OCI-LY1 (cell line): Measurements from ENCODE around the gene RNF141.

Source experiments
- H2AFZ ChIP-seq: fragments of 200-600 bp; sonication (generic), shearing (Covaris generic); 2 replicates; pipeline ENCODE4 v1.6.0; 2014; ENCODE audit warnings: antibody characterized with exemption, mild to moderate bottlenecking, low read length
- H3F3A ChIP-seq: fragments of 200-600 bp; sonication (generic), shearing (Covaris generic); 2 replicates; pipeline ENCODE4 v1.6.0; 2014; ENCODE audit warnings: mild to moderate bottlenecking, antibody characterized with exemption, low read length, moderate library complexity; ENCODE audit not compliant: insufficient read depth
- H3K27ac ChIP-seq: fragments of 200-600 bp; sonication (generic); 2 replicates; pipeline ENCODE4 v1.5.1; 2014; ENCODE audit warnings: low read length, mixed run types, mild to moderate bottlenecking, low read depth; ENCODE audit not compliant: poor library complexity, severe bottlenecking
- H3K27me3 ChIP-seq: fragments of 200-600 bp; sonication (generic); 2 replicates; pipeline ENCODE4 v1.6.0; 2014; ENCODE audit warnings: antibody characterized with exemption, mild to moderate bottlenecking, low read length, moderate library complexity; ENCODE audit not compliant: insufficient read depth
- H3K36me3 ChIP-seq: fragments of 200-600 bp; sonication (generic); 2 replicates; pipeline ENCODE4 v1.6.1; 2014; ENCODE audit warnings: mild to moderate bottlenecking, antibody characterized with exemption, low read length, moderate library complexity, mixed read lengths; ENCODE audit not compliant: insufficient read depth
- H3K4me1 ChIP-seq: fragments of 200-600 bp; sonication (generic); 2 replicates; pipeline ENCODE4 v1.5.1; 2014; ENCODE audit warnings: mild to moderate bottlenecking, low read length, moderate library complexity; ENCODE audit not compliant: insufficient read depth, severe bottlenecking
- H3K4me2 ChIP-seq: fragments of 200-600 bp; sonication (generic), shearing (Covaris generic); 2 replicates; pipeline ENCODE4 v1.6.1; 2014; ENCODE audit warnings: low read length
- H3K4me3 ChIP-seq: fragments of 200-600 bp; sonication (generic); 2 replicates; pipeline ENCODE4 v1.5.1; 2014; ENCODE audit warnings: low read length, low read depth, mild to moderate bottlenecking, mixed read lengths; ENCODE audit not compliant: poor library complexity, severe bottlenecking
- H3K79me2 ChIP-seq: fragments of 200-600 bp; shearing (Covaris generic); 2 replicates; pipeline ENCODE4 v1.6.1; 2016; ENCODE audit warnings: mixed run types, low read length, mixed read lengths; ENCODE audit not compliant: insufficient read depth
- H3K9ac ChIP-seq: fragments of 200-600 bp; sonication (generic), shearing (Covaris generic); 2 replicates; pipeline ENCODE4 v1.6.1; 2014; ENCODE audit warnings: mild to moderate bottlenecking, low read length, mixed read lengths
- H3K9me2 ChIP-seq: fragments of 200-600 bp; sonication (generic), shearing (Covaris generic); 2 replicates; pipeline ENCODE4 v1.6.1; 2014; ENCODE audit warnings: low read depth, mild to moderate bottlenecking, low read length, mixed read lengths
- H3K9me3 ChIP-seq: fragments of 200-600 bp; shearing (Covaris generic); 2 replicates; pipeline ENCODE4 v1.6.1; 2014; ENCODE audit warnings: low read length, mixed read lengths
- H4K20me1 ChIP-seq: fragments of 200-600 bp; sonication (generic), shearing (Covaris generic); 2 replicates; pipeline ENCODE4 v1.6.0; 2016; ENCODE audit warnings: mild to moderate bottlenecking, low read length; ENCODE audit not compliant: insufficient read depth
- CTCF ChIP-seq: fragments of 200-600 bp; sonication (generic), shearing (Covaris generic); IDR thresholded peaks from 2 replicates; pipeline ENCODE4 v1.5.1; 2017; ENCODE audit warnings: mild to moderate bottlenecking, antibody characterized with exemption, low read length, moderate library complexity, mixed read lengths
- EZH2 ChIP-seq: fragments of 200-600 bp; sonication (generic), shearing (Covaris generic); IDR thresholded peaks from 2 replicates; pipeline ENCODE4 v1.8.0; 2017; ENCODE audit warnings: borderline replicate concordance, mixed run types, mild to moderate bottlenecking, antibody characterized with exemption, low read length, moderate library complexity, mixed read lengths

Gene RNF141

DNA sequence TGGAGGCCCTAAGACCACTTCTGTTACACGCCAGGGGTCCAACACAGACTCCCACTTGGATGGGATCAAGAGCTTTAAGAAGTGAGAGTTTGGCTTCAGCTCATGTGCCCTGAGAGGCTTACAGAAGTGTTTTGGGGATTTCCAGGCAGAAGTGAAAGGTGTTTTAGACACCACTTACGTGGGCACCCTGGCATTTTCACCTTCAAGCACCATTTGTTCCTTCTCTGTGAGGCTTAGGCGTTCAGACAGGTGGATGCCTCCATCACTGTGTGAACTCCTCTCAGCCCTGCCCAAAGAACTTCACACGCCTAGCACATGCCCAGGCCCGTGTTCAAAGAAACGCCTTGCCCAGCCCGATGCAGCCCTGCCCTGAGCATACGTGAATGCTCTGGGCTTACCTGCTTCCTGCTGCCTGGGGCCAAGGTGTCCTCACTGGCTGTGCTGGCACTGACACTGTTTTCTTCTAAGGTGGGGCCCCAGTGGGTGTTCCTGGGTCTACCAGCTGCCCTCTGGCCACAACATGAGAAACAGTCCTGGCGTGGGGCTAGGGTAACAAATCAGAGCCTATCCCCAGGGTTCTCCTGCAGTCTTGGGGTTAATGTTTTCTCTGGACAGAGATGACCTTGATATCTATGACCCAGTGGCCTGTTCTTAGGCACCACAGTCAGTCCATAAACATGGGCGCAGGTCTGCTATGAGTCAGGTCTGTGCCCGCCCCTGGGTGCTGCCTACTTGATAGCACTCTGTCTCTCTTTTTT is 51.9 kb downstream of the RNF141 start:
- no peak overlapping the region for H3K9ac ChIP-seq
- no peaks in the 10 kb centered on the region for H3K79me2 ChIP-seq
- no peaks in the 10 kb centered on the region for H3K9me3 ChIP-seq
- H3K4me3 ChIP-seq, result no peak overlapping the region
- peaks cover 15% of the 10 kb centered on the region for H3K4me1 ChIP-seq
- TF ChIP-seq EZH2, result no peak
- TF ChIP-seq CTCF, result no peak
- H3K36me3 ChIP-seq, result peaks cover 61% of the 10 kb centered on the region
- no peaks in the 10 kb centered on the region for H3K27me3 ChIP-seq
- no peaks in the 10 kb centered on the region for H3F3A ChIP-seq
- no peaks in the 10 kb centered on the region for H3K9me2 ChIP-seq
- H3K27ac ChIP-seq, result peak overlapping the region; percentile 37
- no peak overlapping the region for H2AFZ ChIP-seq
- no peaks in the 10 kb centered on the region for H4K20me1 ChIP-seq
- no peak overlapping the region for H3K4me2 ChIP-seq

DNA sequence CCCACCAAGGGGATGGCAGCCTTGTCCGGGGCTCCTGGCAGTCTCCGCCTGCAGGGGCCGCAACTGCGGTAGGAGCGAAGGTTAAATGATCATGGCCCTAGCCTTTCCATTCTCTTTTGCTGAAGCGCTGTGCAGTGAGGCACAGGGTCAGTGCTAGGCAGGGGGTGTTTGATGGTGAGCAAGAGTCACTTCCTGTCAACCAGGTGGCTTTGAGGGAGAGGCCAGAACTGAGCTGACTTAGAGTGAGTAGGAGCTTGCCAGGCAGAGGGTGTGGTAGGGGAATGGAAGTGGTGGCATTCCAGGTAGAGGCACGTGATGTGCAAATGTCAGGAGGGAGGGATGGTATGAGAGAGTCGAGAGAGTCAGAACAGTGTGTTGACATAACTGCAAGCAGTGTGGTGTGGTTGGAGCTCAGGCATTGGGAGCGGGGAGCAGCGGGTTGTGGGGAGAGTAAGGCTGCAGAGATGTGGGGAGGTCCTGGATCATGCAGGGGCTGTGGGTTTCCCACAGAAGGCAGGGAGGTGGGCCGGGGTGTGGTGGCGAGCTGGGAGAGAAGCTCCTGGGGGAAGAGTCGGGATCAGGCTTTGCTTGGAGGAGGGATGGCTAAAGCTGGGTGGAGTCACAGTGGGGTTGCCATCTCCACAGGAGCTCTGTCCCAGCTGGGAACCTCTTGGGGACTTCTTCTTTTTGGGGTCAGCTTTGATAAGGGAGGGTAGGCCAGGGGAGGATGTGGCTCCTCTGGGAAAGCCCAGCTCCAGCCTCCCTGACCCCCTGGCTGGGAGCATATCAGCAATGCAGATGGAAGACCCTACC is 52.7 kb downstream of the RNF141 start:
- no peaks in the 10 kb centered on the region for H3K9me3 ChIP-seq
- H3K27ac ChIP-seq, result peak overlapping the region; percentile 37
- H3K27me3 ChIP-seq, result no peaks in the 10 kb centered on the region
- H2AFZ ChIP-seq, result no peak overlapping the region
- H3K9me2 ChIP-seq, result no peaks in the 10 kb centered on the region
- no peak overlapping the region for H3K4me2 ChIP-seq
- peaks cover 61% of the 10 kb centered on the region for H3K36me3 ChIP-seq
- no peaks in the 10 kb centered on the region for H3F3A ChIP-seq
- H3K4me3 ChIP-seq, result no peak overlapping the region
- TF ChIP-seq CTCF, result no peak
- no peak overlapping the region for H3K9ac ChIP-seq
- no peaks in the 10 kb centered on the region for H3K79me2 ChIP-seq
- no peaks in the 10 kb centered on the region for H4K20me1 ChIP-seq
- peaks cover 15% of the 10 kb centered on the region for H3K4me1 ChIP-seq

- Histone ChIP-seq H3K36me3 (peaks cover 57% of the 10 kb centered on the region), H3K27ac (no peak overlapping the region)
These were observed 53.9 kb downstream of the RNF141 start for GRCh38 chr11:10487002-10487647.

More at GRCh38 chr11:10487002-10487647, 53.9 kb downstream of the RNF141 start:
- H2AFZ ChIP-seq, result no peak overlapping the region
- no peaks in the 10 kb centered on the region for H3K9me2 ChIP-seq
- no peaks in the 10 kb centered on the region for H3K9me3 ChIP-seq
- peaks cover 15% of the 10 kb centered on the region for H3K4me1 ChIP-seq
- no peaks in the 10 kb centered on the region for H3K27me3 ChIP-seq
- no peak overlapping the region for H3K9ac ChIP-seq
- no peaks in the 10 kb centered on the region for H3F3A ChIP-seq
- H3K79me2 ChIP-seq, result no peaks in the 10 kb centered on the region
- no peak for TF ChIP-seq CTCF
- TF ChIP-seq EZH2, result no peak
- no peak overlapping the region for H3K4me3 ChIP-seq
- H4K20me1 ChIP-seq, result no peaks in the 10 kb centered on the region
- H3K4me2 ChIP-seq, result no peak overlapping the region
